CD14-positive monocyte (primary cell): ENCODE results near the gene FSD1. TPM values are rescaled to one million over a fixed set of nuclear protein-coding genes. Genes with fewer than 3 reads are reported as not detected.

Experiments
- DNase-seq, 3 donors: peaks; one replicate each; pipeline ENCODE4 v3.0.0-alpha.2; 2011 to 2022
- H2AFZ ChIP-seq: 2 replicates; pipeline ENCODE4 v1.6.0; 2012; ENCODE audit warnings: mild to moderate bottlenecking, low read depth, low read length, inconsistent platforms; ENCODE audit not compliant: insufficient read depth, poor library complexity, severe bottlenecking
- H3K27ac ChIP-seq, 2 donors: 1 replicate in 1 of 2; 2 replicates in 1 of 2; pipeline ENCODE4 v1.5.1; 2012 to 2013; ENCODE audit warnings: low read length in 2 of 2, control low read depth in 1 of 2, inconsistent platforms in 1 of 2, low read depth in 1 of 2, mild to moderate bottlenecking in 1 of 2
- H3K27me3 ChIP-seq, 2 donors: one replicate each; pipeline versions ENCODE4 v1.6.0 to v1.6.1; 2011 to 2013; ENCODE audit warnings: low read length in 2 of 2; ENCODE audit not compliant: control insufficient read depth in 2 of 2, insufficient read depth in 2 of 2
- H3K36me3 ChIP-seq, 2 donors: replicated peaks in 1 of 2; 1 replicate in 1 of 2; 2 replicates in 1 of 2; pipeline versions ENCODE4 v1.5.1 to v1.6.1; 2012 to 2013; ENCODE audit warnings: low read length in 2 of 2, control low read depth in 1 of 2, inconsistent platforms in 1 of 2, mild to moderate bottlenecking in 1 of 2; ENCODE audit not compliant: insufficient read depth in 2 of 2, control insufficient read depth in 1 of 2
- H3K4me1 ChIP-seq, 2 donors: 1 replicate in 1 of 2; 2 replicates in 1 of 2; pipeline versions ENCODE4 v1.5.1 to v1.6.1; 2012 to 2013; ENCODE audit warnings: low read length in 2 of 2, control low read depth in 1 of 2, inconsistent platforms in 1 of 2, mild to moderate bottlenecking in 1 of 2, moderate library complexity in 1 of 2; ENCODE audit not compliant: insufficient read depth in 2 of 2, control insufficient read depth in 1 of 2
- H3K4me2 ChIP-seq: replicated peaks from 2 replicates; pipeline ENCODE3; 2012; ENCODE audit warnings: low read length, moderate library complexity, mild to moderate bottlenecking; ENCODE audit not compliant: poor library complexity, severe bottlenecking; ENCODE audit errors: extremely low read depth
- H3K4me3 ChIP-seq, 3 experiments: fragments of 200-600 bp in 1 of 3; sonication (generic) in 1 of 3; replicated peaks in 1 of 3; 1 replicate in 2 of 3; 2 replicates in 1 of 3; pipeline ENCODE4 v1.5.1; 2011 to 2013; ENCODE audit warnings: low read length in 3 of 3, mild to moderate bottlenecking in 3 of 3, control low read depth in 2 of 3, low read depth in 2 of 3, inconsistent platforms in 1 of 3, moderate library complexity in 1 of 3
- H3K79me2 ChIP-seq: 2 replicates; pipeline ENCODE4 v1.6.0; 2012; ENCODE audit warnings: mild to moderate bottlenecking, control low read depth, inconsistent platforms, low read length, moderate library complexity; ENCODE audit not compliant: insufficient read depth
- H3K9ac ChIP-seq: 2 replicates; pipeline ENCODE4 v1.6.0; 2017; ENCODE audit warnings: low read length, mild to moderate bottlenecking; ENCODE audit not compliant: insufficient read depth, poor library complexity, severe bottlenecking
- H3K9me3 ChIP-seq, 2 donors: replicated peaks in 1 of 2; 1 replicate in 1 of 2; 2 replicates in 1 of 2; pipeline versions ENCODE4 v1.5.1 to v1.6.1; 2012 to 2013; ENCODE audit warnings: low read length in 2 of 2, control low read depth in 1 of 2; ENCODE audit not compliant: control insufficient read depth in 1 of 2, insufficient read depth in 1 of 2
- H4K20me1 ChIP-seq: 2 replicates; pipeline ENCODE4 v1.6.0; 2012; ENCODE audit warnings: mild to moderate bottlenecking, low read length, control low read depth, moderate library complexity; ENCODE audit not compliant: insufficient read depth
- H3K27ac Mint-ChIP-seq, 7 donors: one replicate each; pipeline ENCODE4 v1.8.0; 2020; ENCODE audit warnings: mild to moderate bottlenecking in 7 of 7, mixed read lengths in 7 of 7, moderate library complexity in 6 of 7, inconsistent platforms in 2 of 7
- H3K27me3 Mint-ChIP-seq, 3 donors: one replicate each; pipeline ENCODE4 v1.8.0; 2021 to 2022; ENCODE audit warnings: low read depth in 3 of 3, mild to moderate bottlenecking in 3 of 3, mixed read lengths in 3 of 3, moderate library complexity in 3 of 3, inconsistent platforms in 1 of 3
- H3K36me3 Mint-ChIP-seq, 2 donors: one replicate each; pipeline ENCODE4 v1.8.0; 2020; ENCODE audit warnings: mixed read lengths in 2 of 2, inconsistent platforms in 1 of 2, mild to moderate bottlenecking in 1 of 2
- H3K4me1 Mint-ChIP-seq: one replicate; pipeline ENCODE4 v1.8.0; 2020; ENCODE audit warnings: mild to moderate bottlenecking, mixed read lengths
- H3K4me3 Mint-ChIP-seq, 2 donors: one replicate each; pipeline ENCODE4 v1.8.0; 2020; ENCODE audit warnings: mild to moderate bottlenecking in 2 of 2, mixed read lengths in 2 of 2, moderate library complexity in 1 of 2
- H3K9me3 Mint-ChIP-seq, 7 donors: one replicate each; pipeline ENCODE4 v1.8.0; 2020 to 2022; ENCODE audit warnings: mixed read lengths in 7 of 7, mild to moderate bottlenecking in 6 of 7, moderate library complexity in 6 of 7, inconsistent platforms in 2 of 7
- CTCF ChIP-seq: fragments of 200-600 bp; IDR thresholded peaks from one replicate; pipeline ENCODE4 v1.8.0; 2022; ENCODE audit warnings: antibody characterized with exemption, mild to moderate bottlenecking
- WGBS: methylation state at CpG from one replicate; pipeline ENCODE4 v1.1.5; 2013; ENCODE audit warnings: missing lambda C conversion rate; ENCODE audit not compliant: insufficient coverage; 5-methylcytosine and 5-hydroxymethylcytosine counted together
- intact Hi-C, 2 donors: fragments of 100-400 bp; cut with micrococcal nuclease; formaldehyde crosslinking; loops; one replicate each; pipeline versions ENCODE4 v1.15.0 to v1.15.1; 2023
- polyA plus RNA-seq, 3 donors: library from polyadenylated mRNA; depleted of rRNA in 1 of 3; unstranded in 2 of 3; stranded (reverse) in 1 of 3; fragments of 300-500 nt in 2 of 3; fragments of >200 nt in 1 of 3; fragmentation: Illumina TruSeq in 2 of 3; gene quantifications; 1 replicate in 2 of 3; 2 replicates in 1 of 3; pipeline ENCODE4 v1.2.3, GENCODE V29; 2012 to 2021

Gene FSD1
- polyA plus RNA-seq, 3 donors, result 0.39 TPM; not detected in 2

GRCh38 chr19:4288091-4288777 lies 16.2 kb upstream of the FSD1 start:
- no peak overlapping the region for H3K4me3 ChIP-seq
- Mint-ChIP-seq H3K4me3 (no peak overlapping the region), H3K27ac (no peak overlapping the region), H3K27me3 (peaks cover 5 to 8% (median 6%) of the 10 kb centered on the region in 3 donors), H3K4me1 (peaks cover 5% of the 10 kb centered on the region), H3K9me3 (peaks cover 0 to 3% (median 0%) of the 10 kb centered on the region in 7 donors), H3K36me3 (no peaks in the 10 kb centered on the region)
- H3K9ac ChIP-seq, result no peak overlapping the region
- H3K27me3 ChIP-seq, result no peaks in the 10 kb centered on the region
- H4K20me1 ChIP-seq, result no peaks in the 10 kb centered on the region
- intact Hi-C loops, result no loop called here
- 88% methylated on average over 13 of the region's 16 CpGs for WGBS
- H3K36me3 ChIP-seq, result no peaks in the 10 kb centered on the region
- H2AFZ ChIP-seq, result no peak overlapping the region
- H3K79me2 ChIP-seq, result no peaks in the 10 kb centered on the region
- H3K9me3 ChIP-seq, result no peaks in the 10 kb centered on the region
- H3K27ac ChIP-seq, result no peak overlapping the region
- DNase-seq, result no peak
- no peak overlapping the region for H3K4me2 ChIP-seq
- TF ChIP-seq CTCF, result no peak
- H3K4me1 ChIP-seq, result no peaks in the 10 kb centered on the region

GRCh38 chr19:4291184-4291732 lies 13.1 kb upstream of the FSD1 start:
- Histone ChIP-seq H3K9ac (no peak overlapping the region), H3K36me3 (no peaks in the 10 kb centered on the region), H3K27me3 (no peaks in the 10 kb centered on the region), H3K4me3 (no peak overlapping the region), H3K4me2 (no peak overlapping the region), H3K79me2 (no peaks in the 10 kb centered on the region), H2AFZ (no peak overlapping the region), H3K9me3 (no peaks in the 10 kb centered on the region), H4K20me1 (no peaks in the 10 kb centered on the region), H3K27ac (no peak overlapping the region), H3K4me1 (no peaks in the 10 kb centered on the region)
- Mint-ChIP-seq H3K4me3 (no peak overlapping the region), H3K4me1 (no peaks in the 10 kb centered on the region), H3K27ac (peak overlapping the region in 1 of 7 donors; percentile 66), H3K9me3 (no peaks in the 10 kb centered on the region), H3K27me3 (peaks cover 0 to 2% (median 1%) of the 10 kb centered on the region in 3 donors), H3K36me3 (no peaks in the 10 kb centered on the region)
- intact Hi-C loops, result no loop called here
- 89% methylated on average over 7 of the region's 8 CpGs for WGBS
- DNase-seq, result no peak
- no peak for TF ChIP-seq CTCF
